ENCODE results near the gene MAD2L1BP.

The MAD2L1BP gene

GRCh38 chr6:43616725-43617472 lies 18.7 kb upstream of the MAD2L1BP start:
- no peak for TF ChIP-seq CTCF (IDR thresholded peaks at IDR 0.05; ENCODE audit: control insufficient read depth, extremely low read depth, insufficient read depth)
- no peak for DNase-seq (ENCODE audit: low read depth)
- no peak overlapping the region for H3K4me3 ChIP-seq (ENCODE audit: low read depth, low read length)

- H3K4me3 ChIP-seq (ENCODE audit: low read depth, low read length), result no peak overlapping the region
- no peak for DNase-seq (ENCODE audit: low read depth)
- no peak for TF ChIP-seq CTCF (IDR thresholded peaks at IDR 0.05; ENCODE audit: control insufficient read depth, extremely low read depth, insufficient read depth)
These were observed 14.4 kb upstream of the MAD2L1BP start for GRCh38 chr6:43621078-43621835.

- no peak for TF ChIP-seq CTCF (IDR thresholded peaks at IDR 0.05; ENCODE audit: control insufficient read depth, extremely low read depth, insufficient read depth)
- H3K4me3 ChIP-seq (ENCODE audit: low read depth, low read length), result no peak overlapping the region
- DNase-seq (ENCODE audit: low read depth), result no peak
These were observed 13.8 kb upstream of the MAD2L1BP start for GRCh38 chr6:43621836-43622180.

GRCh38 chr6:43622541-43622940 lies 13.1 kb upstream of the MAD2L1BP start:
- DNase-seq (ENCODE audit: low read depth), result no peak
- no peak overlapping the region for H3K4me3 ChIP-seq (ENCODE audit: low read depth, low read length)
- TF ChIP-seq CTCF (IDR thresholded peaks at IDR 0.05; ENCODE audit: control insufficient read depth, extremely low read depth, insufficient read depth), result no peak

- DNase-seq (ENCODE audit: low read depth), result no peak
These were observed 11.5 kb upstream of the MAD2L1BP start for GRCh38 chr6:43623880-43624785.

More at GRCh38 chr6:43623880-43624785, 11.5 kb upstream of the MAD2L1BP start:
- H3K4me3 ChIP-seq (ENCODE audit: low read depth, low read length), result no peak overlapping the region
- TF ChIP-seq CTCF (IDR thresholded peaks at IDR 0.05; ENCODE audit: control insufficient read depth, extremely low read depth, insufficient read depth), result no peak
